CD8-positive, alpha-beta memory T cell (primary cell): ENCODE data around the gene SMTNL1. TPM values are rescaled to one million over a fixed set of nuclear protein-coding genes. Genes with fewer than 3 reads are reported as not detected.
"Not testable (repeated sequence)": the region's sequence is repeated elsewhere in the genome, so short reads cannot be mapped to it uniquely, and the experiment has no call there.

Experiments used
- CTCF ChIA-PET: fragments of 350-600 bp; sonication (Branson Sonifier 250); formaldehyde crosslinking; loops from one replicate; lab custom pipeline; 2021; ENCODE audit warnings: antibody characterized with exemption; lab: Charles Lee
- POLR2A ChIA-PET: fragments of 350-600 bp; sonication (Branson Sonifier 250); formaldehyde crosslinking; loops from one replicate; lab custom pipeline; 2021; ENCODE audit warnings: antibody characterized with exemption; lab: Charles Lee
- DNase-seq, 5 donors: peaks; one replicate each; pipeline versions ENCODE4 v3.0.0 to v3.0.0-alpha.2; 2020 to 2022; ENCODE audit warnings: mixed read lengths in 1 of 5
- H3K27ac ChIP-seq: one replicate; pipeline ENCODE4 v1.7.0; 2013; ENCODE audit warnings: low read depth, mild to moderate bottlenecking, low read length, moderate library complexity
- H3K27me3 ChIP-seq: 2 replicates; pipeline ENCODE4 v1.7.0; 2013; ENCODE audit warnings: low read length, mild to moderate bottlenecking; ENCODE audit not compliant: insufficient read depth, poor library complexity, severe bottlenecking
- H3K36me3 ChIP-seq: 2 replicates; pipeline ENCODE4 v1.7.0; 2013; ENCODE audit warnings: mild to moderate bottlenecking, low read length, moderate library complexity; ENCODE audit not compliant: insufficient read depth
- H3K4me1 ChIP-seq: 2 replicates; pipeline ENCODE4 v1.7.0; 2013; ENCODE audit warnings: mild to moderate bottlenecking, low read length, moderate library complexity; ENCODE audit not compliant: insufficient read depth
- H3K4me3 ChIP-seq: 2 replicates; pipeline ENCODE4 v1.7.0; 2013; ENCODE audit warnings: mild to moderate bottlenecking, low read length
- H3K9me3 ChIP-seq: 2 replicates; pipeline ENCODE4 v1.7.0; 2013; ENCODE audit warnings: mild to moderate bottlenecking, low read length
- H3K27ac Mint-ChIP-seq, 8 donors: one replicate each; pipeline ENCODE4 v1.8.0; 2020 to 2021; ENCODE audit warnings: mixed read lengths in 8 of 8, mild to moderate bottlenecking in 6 of 8, inconsistent platforms in 3 of 8, moderate library complexity in 3 of 8
- H3K27me3 Mint-ChIP-seq, 2 donors: one replicate each; pipeline ENCODE4 v1.8.0; 2020 to 2021; ENCODE audit warnings: mixed read lengths in 2 of 2, mild to moderate bottlenecking in 1 of 2, moderate library complexity in 1 of 2
- H3K36me3 Mint-ChIP-seq, 3 donors: one replicate each; pipeline ENCODE4 v1.8.0; 2020 to 2021; ENCODE audit warnings: mixed read lengths in 3 of 3, inconsistent platforms in 1 of 3, mild to moderate bottlenecking in 1 of 3
- H3K4me1 Mint-ChIP-seq, 3 donors: one replicate each; pipeline ENCODE4 v1.8.0; 2020 to 2021; ENCODE audit warnings: mixed read lengths in 3 of 3, inconsistent platforms in 1 of 3, mild to moderate bottlenecking in 1 of 3
- H3K4me3 Mint-ChIP-seq, 7 donors: one replicate each; pipeline ENCODE4 v1.8.0; 2020 to 2021; ENCODE audit warnings: mixed read lengths in 7 of 7, mild to moderate bottlenecking in 6 of 7, moderate library complexity in 4 of 7, inconsistent platforms in 2 of 7
- H3K9me3 Mint-ChIP-seq, 5 donors: one replicate each; pipeline ENCODE4 v1.8.0; 2020 to 2022; ENCODE audit warnings: mixed read lengths in 5 of 5, mild to moderate bottlenecking in 3 of 5, moderate library complexity in 2 of 5, inconsistent platforms in 1 of 5
- polyA plus RNA-seq: library from polyadenylated mRNA; unstranded; fragments of 300-500 nt; fragmentation: Illumina TruSeq; gene quantifications from one replicate; pipeline ENCODE4 v1.2.3, GENCODE V29; 2021
- total RNA-seq, 2 experiments: library from RNA; stranded (reverse); gene quantifications; one replicate each; pipeline ENCODE4 v1.2.3, GENCODE V29; 2021

The SMTNL1 gene
- total and polyA plus RNA-seq, 3 experiments from 2014 or later: 0.16 TPM; not detected in 2

GRCh38 chr11:57523419-57523818 lies 14.0 kb upstream of the SMTNL1 start:
- H3K4me1 ChIP-seq: no peaks in the 10 kb centered on the region
- peaks cover 0 to 12% (median 5%) of the 10 kb centered on the region in 3 donors for H3K36me3 Mint-ChIP-seq
- H3K4me3 ChIP-seq: no peak overlapping the region
- peaks cover 0 to 3% of the 10 kb centered on the region in 2 donors for H3K27me3 Mint-ChIP-seq
- POLR2A ChIA-PET: no interaction called here
- no peak overlapping the region for H3K27ac ChIP-seq
- no peaks in the 10 kb centered on the region for H3K9me3 Mint-ChIP-seq
- no peaks in the 10 kb centered on the region for H3K9me3 ChIP-seq
- CTCF ChIA-PET: interaction anchor here (1.5 to 20.0 kb wide), 2 partner anchors 28 to 43 kb away, joined by 3 to 498 read pairs; no protein-coding TSS in a partner anchor
- no peaks in the 10 kb centered on the region for H3K27me3 ChIP-seq
- DNase-seq: no peak
- no peak overlapping the region for H3K4me3 Mint-ChIP-seq
- H3K4me1 Mint-ChIP-seq: peaks cover 3 to 7% (median 5%) of the 10 kb centered on the region in 3 donors
- peak overlapping the region in 1 of 8 donors; percentile 93 for H3K27ac Mint-ChIP-seq
- peaks cover 4% of the 10 kb centered on the region for H3K36me3 ChIP-seq

DNA sequence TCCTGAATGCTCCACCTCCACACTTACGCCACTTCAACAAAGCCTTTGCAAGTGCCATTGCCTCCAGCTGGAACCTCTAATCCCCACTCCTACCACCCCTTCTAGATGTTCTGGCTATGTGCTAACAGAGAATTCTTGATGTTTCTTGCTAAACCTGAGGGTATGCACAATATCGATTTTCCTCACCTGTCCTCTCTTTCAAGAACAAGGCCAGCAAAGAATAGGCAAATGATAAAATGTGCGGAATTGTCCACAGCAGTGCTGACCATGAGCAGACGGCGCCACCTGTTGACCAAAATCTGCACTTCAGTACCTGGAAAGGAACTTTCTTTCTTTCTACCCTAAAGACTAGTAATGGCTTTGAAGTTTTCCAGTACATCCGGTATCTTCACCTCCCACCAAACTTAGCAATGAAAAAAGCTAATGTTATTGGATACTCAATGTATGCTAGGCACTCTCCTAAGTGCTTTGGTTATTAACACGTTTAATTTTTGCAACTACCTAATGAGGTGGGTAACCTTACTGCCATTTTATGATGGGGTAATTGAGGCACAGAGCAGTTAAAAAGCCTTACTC lies 10.3 kb upstream of the SMTNL1 start:
- no peak overlapping the region for H3K4me3 ChIP-seq
- Mint-ChIP-seq H3K36me3 (peaks cover 0 to 28% (median 5%) of the 10 kb centered on the region in 3 donors), H3K27ac (peak overlapping the region in 6 of 8 donors; percentile 35 to 68 (median 54)), H3K9me3 (no peaks in the 10 kb centered on the region), H3K4me1 (peaks cover 26 to 41% (median 35%) of the 10 kb centered on the region in 3 donors), H3K4me3 (peak overlapping the region in 1 of 7 donors; percentile 76), H3K27me3 (peaks cover 0 to 2% of the 10 kb centered on the region in 2 donors)
- CTCF ChIA-PET: interaction anchor here (0.7 to 20.0 kb wide), 25 partner anchors 11 to 194 kb away, joined by 3 to 498 read pairs (median 4); partner anchors contain the start of genes MED19, RTN4RL2, SLC43A1 and TMX2
- H3K27ac ChIP-seq: no peak overlapping the region
- H3K36me3 ChIP-seq: peaks cover 10% of the 10 kb centered on the region
- peak; percentile 52 to 76 (median 67) for DNase-seq
- no peaks in the 10 kb centered on the region for H3K27me3 ChIP-seq
- no peaks in the 10 kb centered on the region for H3K9me3 ChIP-seq
- POLR2A ChIA-PET: interaction anchor here (0.5 to 3.0 kb wide), 3 partner anchors 34 to 70 kb away, joined by 5 to 11 read pairs (median 5); no protein-coding TSS in a partner anchor
- peaks cover 19% of the 10 kb centered on the region for H3K4me1 ChIP-seq

DNA sequence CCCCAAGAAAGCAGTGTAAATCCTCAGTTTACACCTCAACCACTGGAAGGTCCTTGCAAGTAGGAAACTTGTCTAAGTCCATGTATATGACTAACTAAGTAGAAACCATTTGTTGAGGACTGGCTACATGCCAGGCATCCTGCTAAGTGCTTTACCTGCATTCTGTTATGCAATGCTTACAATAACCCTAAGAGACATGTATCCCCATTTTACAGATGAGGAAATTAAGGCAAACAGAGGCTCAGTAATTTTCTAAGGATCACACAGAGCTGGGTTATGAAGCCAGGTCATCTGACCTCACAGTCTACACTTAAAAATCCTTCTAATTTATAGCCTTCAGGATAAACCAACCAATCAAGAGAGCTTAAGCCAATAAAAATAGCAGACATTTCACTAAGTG lies 8.4 kb upstream of the SMTNL1 start:
- Mint-ChIP-seq H3K36me3 (peaks cover 0 to 28% (median 5%) of the 10 kb centered on the region in 3 donors), H3K4me1 (peaks cover 26 to 41% (median 35%) of the 10 kb centered on the region in 3 donors), H3K27me3 (peaks cover 0 to 3% of the 10 kb centered on the region in 2 donors), H3K9me3 (no peaks in the 10 kb centered on the region), H3K27ac (peak overlapping the region in 3 of 8 donors; percentile 19 to 43 (median 40)), H3K4me3 (peak overlapping the region in 4 of 7 donors; percentile 13 to 44 (median 30))
- POLR2A ChIA-PET: interaction anchor here (1.4 kb wide), 1 partner anchor 36 kb away, joined by 5 read pairs; no protein-coding TSS in a partner anchor
- CTCF ChIA-PET: interaction anchor here (0.9 to 20.0 kb wide), 9 partner anchors 13 to 103 kb away, joined by 3 to 498 read pairs (median 4); partner anchors contain the start of genes RTN4RL2, SLC43A1, SLC43A3 and UBE2L6
- no peak overlapping the region for H3K4me3 ChIP-seq
- peaks cover 19% of the 10 kb centered on the region for H3K4me1 ChIP-seq
- DNase-seq: no peak
- H3K36me3 ChIP-seq: peaks cover 10% of the 10 kb centered on the region
- no peak overlapping the region for H3K27ac ChIP-seq
- no peaks in the 10 kb centered on the region for H3K27me3 ChIP-seq
- H3K9me3 ChIP-seq: no peaks in the 10 kb centered on the region

GRCh38 chr11:57530215-57530595 lies 7.2 kb upstream of the SMTNL1 start:
- peak overlapping the region; percentile 88 for H3K4me3 ChIP-seq
- Mint-ChIP-seq H3K4me1 (peaks cover 26 to 41% (median 35%) of the 10 kb centered on the region in 3 donors), H3K27ac (peak overlapping the region; percentile 89 to 99 (median 97)), H3K9me3 (no peaks in the 10 kb centered on the region), H3K4me3 (peak overlapping the region; percentile 85 to 96 (median 90)), H3K36me3 (peaks cover 0 to 26% (median 4%) of the 10 kb centered on the region in 3 donors), H3K27me3 (peaks cover 0 to 3% of the 10 kb centered on the region in 2 donors)
- peaks cover 10% of the 10 kb centered on the region for H3K36me3 ChIP-seq
- ChIA-PET POLR2A (interaction anchor here (0.9 to 1.4 kb wide), 4 partner anchors 10 to 38 kb away, joined by 3 to 7 read pairs (median 6); partner anchors contain the start of gene UBE2L6), CTCF (interaction anchor here (3.2 to 20.0 kb wide), 3 partner anchors 35 to 72 kb away, joined by 15 to 498 read pairs (median 101); partner anchors contain the start of genes RTN4RL2 and UBE2L6)
- H3K27ac ChIP-seq: peak overlapping the region; percentile 86
- DNase-seq: peak in 1 of 5 donors; percentile 48
- H3K9me3 ChIP-seq: no peaks in the 10 kb centered on the region
- H3K27me3 ChIP-seq: no peaks in the 10 kb centered on the region
- H3K4me1 ChIP-seq: peaks cover 19% of the 10 kb centered on the region

DNA sequence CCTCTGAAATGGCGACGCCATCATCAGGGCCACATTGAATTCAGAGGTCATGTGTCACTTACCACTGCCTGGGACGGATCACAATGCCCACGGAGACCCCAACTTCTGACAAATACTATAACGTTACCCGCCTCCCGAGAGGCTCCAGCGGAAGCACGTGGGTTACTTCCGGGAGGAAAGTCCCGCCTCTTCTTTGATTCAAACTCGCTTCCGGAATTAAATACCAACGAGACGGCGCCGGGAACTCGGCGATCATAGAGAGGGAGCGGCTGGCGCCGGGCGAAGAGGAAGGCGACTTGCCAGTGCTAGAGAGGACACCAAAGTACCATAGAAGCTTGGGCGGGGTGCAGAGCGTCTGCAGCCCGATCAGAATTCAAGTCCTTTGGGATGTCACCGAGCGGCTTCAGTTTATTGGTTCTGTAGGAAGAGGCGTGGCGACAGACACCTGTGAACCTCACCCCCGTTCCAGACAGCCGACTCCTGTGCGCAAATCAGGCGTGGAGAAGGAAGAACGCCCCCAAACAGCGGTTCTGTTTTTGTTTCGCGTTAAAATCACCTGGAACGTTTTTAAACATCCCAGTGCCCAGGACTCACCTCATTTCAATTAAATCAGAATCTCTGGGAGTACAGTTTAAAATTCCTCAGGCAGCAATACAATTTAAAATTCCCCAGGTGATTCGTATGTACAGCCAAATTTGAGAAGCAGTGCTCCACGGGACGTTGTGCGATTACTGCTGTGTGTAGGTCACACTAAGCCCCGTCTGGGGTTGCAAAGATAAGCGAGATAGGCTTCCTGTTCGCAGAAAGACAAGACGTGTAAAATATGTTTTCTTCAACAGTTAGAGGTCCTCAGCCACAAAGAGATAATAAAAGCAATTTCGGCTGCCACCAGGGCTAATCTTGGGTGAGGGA lies 6.5 kb upstream of the SMTNL1 start, which contains the start of gene TIMM10:
TIMM10 (minus strand) TSS at position 159 of the 912 bp plus-strand sequence. CDS start 565 bp downstream, outside the sequence.
- peaks cover 19% of the 10 kb centered on the region for H3K4me1 ChIP-seq

GRCh38 chr11:57534449-57534848 lies 2.9 kb upstream of the SMTNL1 start:
- H3K4me1 Mint-ChIP-seq: peaks cover 22 to 27% (median 26%) of the 10 kb centered on the region in 3 donors
- POLR2A ChIA-PET: interaction anchor here (0.6 to 0.7 kb wide), 2 partner anchors 25 to 209 kb away, joined by 3 read pairs; no protein-coding TSS in a partner anchor
- peak overlapping the region in 1 of 7 donors; percentile 60 for H3K4me3 Mint-ChIP-seq
- not testable (repeated sequence) for H3K36me3 ChIP-seq, DNase-seq, H3K27ac ChIP-seq, H3K27me3 Mint-ChIP-seq, H3K27ac Mint-ChIP-seq, H3K36me3 Mint-ChIP-seq, H3K9me3 ChIP-seq, H3K9me3 Mint-ChIP-seq, H3K27me3 ChIP-seq, H3K4me3 ChIP-seq
- CTCF ChIA-PET: interaction anchor here (1.3 to 2.0 kb wide), 4 partner anchors 34 to 110 kb away, joined by 3 to 5 read pairs (median 5); no protein-coding TSS in a partner anchor
- peaks cover 15% of the 10 kb centered on the region for H3K4me1 ChIP-seq

More for the DNA sequence above, 6.5 kb upstream of the SMTNL1 start, which contains the start of gene TIMM10:
- peak within 1 kb of the TSS; percentile 85 to 96 (median 90) for H3K4me3 Mint-ChIP-seq
- peak within 1 kb of the TSS; percentile 89 to 99 (median 97) for H3K27ac Mint-ChIP-seq
- H3K27me3 Mint-ChIP-seq: peaks cover 0 to 3% of the 10 kb centered on the region in 2 donors
- no peaks in the 10 kb centered on the region for H3K9me3 ChIP-seq
- H3K36me3 ChIP-seq: peaks cover 10% of the 10 kb centered on the region
- H3K27ac ChIP-seq: peak within 1 kb of the TSS; percentile 86
- ChIA-PET CTCF (interaction anchor here (0.7 to 20.0 kb wide), 6 partner anchors 36 to 185 kb away, joined by 3 to 498 read pairs (median 10); partner anchors contain the start of genes RTN4RL2 and UBE2L6), POLR2A (interaction anchor here (0.7 to 1.3 kb wide), 6 partner anchors 9 to 206 kb away, joined by 3 to 7 read pairs (median 3); partner anchors contain the start of genes TNKS1BP1 and UBE2L6)
- H3K27me3 ChIP-seq: no peaks in the 10 kb centered on the region
- no peaks in the 10 kb centered on the region for H3K9me3 Mint-ChIP-seq
- H3K36me3 Mint-ChIP-seq: peaks cover 0 to 26% (median 4%) of the 10 kb centered on the region in 3 donors
- peak within 1 kb of the TSS; percentile 88 for H3K4me3 ChIP-seq
- peaks cover 26 to 41% (median 35%) of the 10 kb centered on the region in 3 donors for H3K4me1 Mint-ChIP-seq
- peak; percentile 84 to 97 (median 95) for DNase-seq

DNA sequence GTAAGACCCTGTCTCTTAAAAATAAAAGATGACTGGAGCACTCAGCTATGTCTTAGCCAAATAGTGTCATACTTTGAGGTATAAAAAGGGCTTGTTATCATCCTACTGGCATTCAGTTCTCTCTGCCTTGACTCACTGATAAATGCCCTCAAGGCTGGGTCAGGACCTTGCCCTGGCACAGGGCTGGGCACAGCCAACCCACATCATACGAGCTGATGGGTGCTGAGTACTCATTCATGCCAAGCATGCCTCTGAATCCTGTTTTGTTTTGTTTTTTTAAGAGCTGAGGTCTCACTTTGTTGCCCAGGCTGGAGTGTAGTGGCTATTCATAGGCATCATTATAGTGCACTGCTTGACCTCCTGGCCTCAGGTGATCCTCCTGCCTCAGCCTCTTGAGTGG lies 1.9 kb downstream of the SMTNL1 start:
- Histone ChIP-seq H3K9me3 (no peaks in the 10 kb centered on the region), H3K4me1 (no peaks in the 10 kb centered on the region), H3K27ac (no peak overlapping the region), H3K36me3 (no peaks in the 10 kb centered on the region), H3K27me3 (no peaks in the 10 kb centered on the region), H3K4me3 (no peak overlapping the region)
- no peak for DNase-seq
- H3K27me3 Mint-ChIP-seq: no peaks in the 10 kb centered on the region
- CTCF ChIA-PET: interaction anchor here (0.6 kb wide), 1 partner anchor 120 kb away, joined by 3 read pairs; no protein-coding TSS in a partner anchor
- peaks cover 0 to 5% (median 2%) of the 10 kb centered on the region in 3 donors for H3K36me3 Mint-ChIP-seq
- H3K4me3 Mint-ChIP-seq: no peak overlapping the region
- POLR2A ChIA-PET: interaction anchor here (0.9 kb wide), 1 partner anchor 9 kb away, joined by 3 read pairs; the partner anchor contains the start of gene TIMM10
- no peaks in the 10 kb centered on the region for H3K9me3 Mint-ChIP-seq
- peak overlapping the region in 2 of 8 donors; percentile 6 to 37 for H3K27ac Mint-ChIP-seq
- H3K4me1 Mint-ChIP-seq: no peaks in the 10 kb centered on the region
